ENCODE measurements around the gene NOX4. TPM values are rescaled to one million over a fixed set of nuclear protein-coding genes. Genes with fewer than 3 reads are reported as not detected.

Gene NOX4
- total and polyA plus RNA-seq, 10 of the 15 experiments (the other 5 are each of a cell fraction or from before 2014, with no cell fraction given) = not detected

DNA sequence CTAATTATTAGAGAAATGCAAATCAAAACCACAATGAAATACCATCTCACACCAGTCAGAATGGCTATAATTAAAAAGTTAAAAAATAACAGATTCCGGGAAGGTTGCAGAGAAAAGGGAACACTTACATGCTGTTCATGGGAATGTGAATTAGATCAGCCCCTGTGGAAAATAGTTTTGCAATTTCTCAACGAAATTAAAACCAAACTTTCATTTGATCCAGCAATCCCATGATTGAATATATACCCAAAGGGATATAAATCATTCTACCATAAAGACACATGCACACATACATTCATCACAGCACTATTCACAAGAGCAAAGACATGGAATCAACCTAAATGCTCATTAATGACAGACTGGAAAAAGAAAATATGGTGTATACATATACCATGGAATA, 32.5 kb downstream of the NOX4 start (continued):
- TF ChIP-seq ZBED1 (IDR thresholded peaks at IDR 0.05; ENCODE audit: borderline replicate concordance) (no peak), SREBF2 (IDR thresholded peaks at IDR 0.05; ENCODE audit: low read length) (no peak), STAT1 (conservative IDR thresholded peaks at IDR 0.05) (no peak), MEF2B (IDR thresholded peaks at IDR 0.05; ENCODE audit: partially characterized antibody, poor library complexity, severe bottlenecking) (no peak)
- TF ChIP-seq, protein P1, sequence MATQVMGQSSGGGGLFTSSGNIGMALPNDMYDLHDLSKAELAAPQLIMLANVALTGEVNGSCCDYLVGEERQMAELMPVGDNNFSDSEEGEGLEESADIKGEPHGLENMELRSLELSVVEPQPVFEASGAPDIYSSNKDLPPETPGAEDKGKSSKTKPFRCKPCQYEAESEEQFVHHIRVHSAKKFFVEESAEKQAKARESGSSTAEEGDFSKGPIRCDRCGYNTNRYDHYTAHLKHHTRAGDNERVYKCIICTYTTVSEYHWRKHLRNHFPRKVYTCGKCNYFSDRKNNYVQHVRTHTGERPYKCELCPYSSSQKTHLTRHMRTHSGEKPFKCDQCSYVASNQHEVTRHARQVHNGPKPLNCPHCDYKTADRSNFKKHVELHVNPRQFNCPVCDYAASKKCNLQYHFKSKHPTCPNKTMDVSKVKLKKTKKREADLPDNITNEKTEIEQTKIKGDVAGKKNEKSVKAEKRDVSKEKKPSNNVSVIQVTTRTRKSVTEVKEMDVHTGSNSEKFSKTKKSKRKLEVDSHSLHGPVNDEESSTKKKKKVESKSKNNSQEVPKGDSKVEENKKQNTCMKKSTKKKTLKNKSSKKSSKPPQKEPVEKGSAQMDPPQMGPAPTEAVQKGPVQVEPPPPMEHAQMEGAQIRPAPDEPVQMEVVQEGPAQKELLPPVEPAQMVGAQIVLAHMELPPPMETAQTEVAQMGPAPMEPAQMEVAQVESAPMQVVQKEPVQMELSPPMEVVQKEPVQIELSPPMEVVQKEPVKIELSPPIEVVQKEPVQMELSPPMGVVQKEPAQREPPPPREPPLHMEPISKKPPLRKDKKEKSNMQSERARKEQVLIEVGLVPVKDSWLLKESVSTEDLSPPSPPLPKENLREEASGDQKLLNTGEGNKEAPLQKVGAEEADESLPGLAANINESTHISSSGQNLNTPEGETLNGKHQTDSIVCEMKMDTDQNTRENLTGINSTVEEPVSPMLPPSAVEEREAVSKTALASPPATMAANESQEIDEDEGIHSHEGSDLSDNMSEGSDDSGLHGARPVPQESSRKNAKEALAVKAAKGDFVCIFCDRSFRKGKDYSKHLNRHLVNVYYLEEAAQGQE (IDR thresholded peaks at IDR 0.05; ENCODE audit: low read depth, low read length) = no peak
- TF ChIP-seq, protein P2, sequence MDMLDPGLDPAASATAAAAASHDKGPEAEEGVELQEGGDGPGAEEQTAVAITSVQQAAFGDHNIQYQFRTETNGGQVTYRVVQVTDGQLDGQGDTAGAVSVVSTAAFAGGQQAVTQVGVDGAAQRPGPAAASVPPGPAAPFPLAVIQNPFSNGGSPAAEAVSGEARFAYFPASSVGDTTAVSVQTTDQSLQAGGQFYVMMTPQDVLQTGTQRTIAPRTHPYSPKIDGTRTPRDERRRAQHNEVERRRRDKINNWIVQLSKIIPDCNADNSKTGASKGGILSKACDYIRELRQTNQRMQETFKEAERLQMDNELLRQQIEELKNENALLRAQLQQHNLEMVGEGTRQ (IDR thresholded peaks at IDR 0.05; ENCODE audit: borderline replicate concordance, low read depth, low read length) = no peak

DNA sequence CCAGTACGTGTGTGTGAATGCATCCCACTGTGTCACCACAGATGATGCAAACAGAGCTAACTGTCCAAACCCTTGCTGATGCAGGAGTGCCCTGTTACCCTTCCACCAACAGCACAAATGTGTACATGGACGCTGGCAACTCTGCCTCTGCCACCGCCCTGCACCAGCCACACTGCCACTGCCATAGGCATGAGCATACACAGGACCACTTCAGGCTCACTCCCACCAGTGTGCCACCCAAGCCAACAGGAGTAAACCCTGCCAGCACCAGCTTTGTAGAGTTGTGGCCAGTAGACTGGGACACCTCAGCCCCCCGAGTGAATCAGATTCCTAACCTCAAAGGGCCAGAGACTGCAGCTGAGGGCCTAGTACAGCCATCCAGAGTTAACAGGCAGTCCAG, 34.0 kb downstream of the NOX4 start:
- FAIRE-seq (no peak), DNase-seq (ENCODE audit: low read depth, low spot score) (no peak)
- CTCF ChIA-PET = interaction anchor here (1.2 kb wide), 1 partner anchor 10 kb away, joined by 3 read pairs; no protein-coding TSS in a partner anchor
- no peak for TF ChIP-seq IKZF2 (IDR thresholded peaks at IDR 0.05)
- no peak for TF ChIP-seq CHD2 (IDR thresholded peaks at IDR 0.05; ENCODE audit: borderline replicate concordance, low read depth, low read length)
- TF ChIP-seq IRF4 (IDR thresholded peaks at IDR 0.05; ENCODE audit: low read depth, low read length) = no peak
- no peak for TF ChIP-seq PAX8 (IDR thresholded peaks at IDR 0.05)
- TF ChIP-seq, protein P3, sequence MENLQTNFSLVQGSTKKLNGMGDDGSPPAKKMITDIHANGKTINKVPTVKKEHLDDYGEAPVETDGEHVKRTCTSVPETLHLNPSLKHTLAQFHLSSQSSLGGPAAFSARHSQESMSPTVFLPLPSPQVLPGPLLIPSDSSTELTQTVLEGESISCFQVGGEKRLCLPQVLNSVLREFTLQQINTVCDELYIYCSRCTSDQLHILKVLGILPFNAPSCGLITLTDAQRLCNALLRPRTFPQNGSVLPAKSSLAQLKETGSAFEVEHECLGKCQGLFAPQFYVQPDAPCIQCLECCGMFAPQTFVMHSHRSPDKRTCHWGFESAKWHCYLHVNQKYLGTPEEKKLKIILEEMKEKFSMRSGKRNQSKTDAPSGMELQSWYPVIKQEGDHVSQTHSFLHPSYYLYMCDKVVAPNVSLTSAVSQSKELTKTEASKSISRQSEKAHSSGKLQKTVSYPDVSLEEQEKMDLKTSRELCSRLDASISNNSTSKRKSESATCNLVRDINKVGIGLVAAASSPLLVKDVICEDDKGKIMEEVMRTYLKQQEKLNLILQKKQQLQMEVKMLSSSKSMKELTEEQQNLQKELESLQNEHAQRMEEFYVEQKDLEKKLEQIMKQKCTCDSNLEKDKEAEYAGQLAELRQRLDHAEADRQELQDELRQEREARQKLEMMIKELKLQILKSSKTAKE (IDR thresholded peaks at IDR 0.05; ENCODE audit: low read depth, poor library complexity, severe bottlenecking) = no peak
- no peak for TF ChIP-seq SUZ12 (IDR thresholded peaks at IDR 0.05; ENCODE audit: unreplicated experiment)
- TF ChIP-seq, protein P4, sequence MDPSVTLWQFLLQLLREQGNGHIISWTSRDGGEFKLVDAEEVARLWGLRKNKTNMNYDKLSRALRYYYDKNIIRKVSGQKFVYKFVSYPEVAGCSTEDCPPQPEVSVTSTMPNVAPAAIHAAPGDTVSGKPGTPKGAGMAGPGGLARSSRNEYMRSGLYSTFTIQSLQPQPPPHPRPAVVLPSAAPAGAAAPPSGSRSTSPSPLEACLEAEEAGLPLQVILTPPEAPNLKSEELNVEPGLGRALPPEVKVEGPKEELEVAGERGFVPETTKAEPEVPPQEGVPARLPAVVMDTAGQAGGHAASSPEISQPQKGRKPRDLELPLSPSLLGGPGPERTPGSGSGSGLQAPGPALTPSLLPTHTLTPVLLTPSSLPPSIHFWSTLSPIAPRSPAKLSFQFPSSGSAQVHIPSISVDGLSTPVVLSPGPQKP (IDR thresholded peaks at IDR 0.05; ENCODE audit: low read depth, low read length) = no peak
- no peak for TF ChIP-seq GABPA (IDR thresholded peaks at IDR 0.05; ENCODE audit: low read depth)

More for the DNA sequence above, 34.0 kb downstream of the NOX4 start:
- H3K9ac ChIP-seq (ENCODE audit: control insufficient read depth, insufficient read depth, low read length) = no peak overlapping the region
- no peaks in the 10 kb centered on the region for H3K9me3 ChIP-seq (replicated peaks; ENCODE audit: control insufficient read depth, insufficient read depth, low read length)
- 15% methylated on average over 4 of the region's 4 CpGs for WGBS (ENCODE audit: insufficient coverage, insufficient replicate concordance, low lambda C conversion rate, missing lambda C conversion rate)
- H3K79me2 ChIP-seq (ENCODE audit: control insufficient read depth, insufficient read depth, low read length) = no peaks in the 10 kb centered on the region
- no peaks in the 10 kb centered on the region for H4K20me1 ChIP-seq (ENCODE audit: control insufficient read depth, insufficient read depth)
- H3K4me3 ChIP-seq = no peak overlapping the region
- intact Hi-C loops (cut with micrococcal nuclease; ENCODE audit: unreplicated experiment) (no loop called here), in situ Hi-C loops (cut with MboI) (no loop called here)
- no TSS peak for BruUV-seq (replicated peaks)
- H3K27me3 ChIP-seq (replicated peaks in 1 of 2; ENCODE audit: control insufficient read depth in 2 of 2, insufficient read depth in 2 of 2, low read length in 1 of 2) = no peaks in the 10 kb centered on the region
- POLR2A ChIA-PET = no interaction called here
- no peak overlapping the region for H3K27ac ChIP-seq (ENCODE audit: control insufficient read depth, insufficient read depth)
- ATAC-seq = no peak
- SMC1A ChIA-PET (ENCODE audit: uncharacterized antibody, unreplicated experiment) = no interaction called here
- no peak overlapping the region for H2AFZ ChIP-seq (ENCODE audit: control insufficient read depth, low read depth, low read length)
- H3K4me1 ChIP-seq (ENCODE audit: control insufficient read depth, insufficient read depth, low read length) = no peaks in the 10 kb centered on the region
- RAD21 ChIA-PET (ENCODE audit: unreplicated experiment) = no interaction called here
- no peaks in the 10 kb centered on the region for H3K36me3 ChIP-seq (ENCODE audit: control insufficient read depth in 2 of 2, insufficient read depth in 2 of 2, low read length in 1 of 2)
- no peak overlapping the region for H3K4me2 ChIP-seq (ENCODE audit: control insufficient read depth, insufficient read depth)

Data from GM12878 (cell line).